Adrenal gland (tissue), 5 donors: ENCODE data around the gene DMAC2L.

Source experiments
- POLR2A ChIP-seq, 2 donors: fragments of 450-650 bp; IDR thresholded peaks; one replicate each; pipeline ENCODE4 v1.6.1; 2017; ENCODE audit warnings: antibody characterized with exemption in 2 of 2, mild to moderate bottlenecking in 2 of 2, moderate library complexity in 1 of 2
- TF ChIP-seq, protein P1 (sequence below), 6 experiments: fragments of 450-650 bp in 4 of 6; fragments of 200-600 bp in 2 of 6; sonication (generic) in 1 of 6; IDR thresholded peaks; 1 replicate in 5 of 6; 2 replicates in 1 of 6; pipeline versions ENCODE4 v1.5.1 to v1.8.0; 2016 to 2021; ENCODE audit warnings: antibody characterized with exemption in 6 of 6, mild to moderate bottlenecking in 2 of 6, moderate library complexity in 1 of 6
- donor health status: DM: no; HTN: no; CAD: no.

DNA sequence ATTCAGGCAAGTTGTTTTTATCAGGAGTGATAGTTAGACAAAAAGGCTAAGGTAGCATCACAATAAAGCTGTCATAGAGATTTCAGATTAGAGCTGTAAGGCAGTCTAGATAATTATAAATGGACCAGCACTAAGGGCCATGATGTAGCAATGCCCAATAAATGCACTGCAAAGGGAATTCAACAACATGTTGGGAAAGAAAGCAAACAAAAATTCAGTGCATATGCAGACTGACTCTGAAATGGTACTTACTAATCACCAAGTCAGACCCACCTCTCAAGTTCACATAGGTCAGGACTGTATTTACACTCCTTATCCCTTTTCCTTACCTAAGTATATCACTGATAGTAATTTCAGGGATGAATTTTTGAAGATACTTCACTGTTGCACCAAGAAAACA, 47.1 kb upstream of the DMAC2L start:
- TF ChIP-seq, protein P1, sequence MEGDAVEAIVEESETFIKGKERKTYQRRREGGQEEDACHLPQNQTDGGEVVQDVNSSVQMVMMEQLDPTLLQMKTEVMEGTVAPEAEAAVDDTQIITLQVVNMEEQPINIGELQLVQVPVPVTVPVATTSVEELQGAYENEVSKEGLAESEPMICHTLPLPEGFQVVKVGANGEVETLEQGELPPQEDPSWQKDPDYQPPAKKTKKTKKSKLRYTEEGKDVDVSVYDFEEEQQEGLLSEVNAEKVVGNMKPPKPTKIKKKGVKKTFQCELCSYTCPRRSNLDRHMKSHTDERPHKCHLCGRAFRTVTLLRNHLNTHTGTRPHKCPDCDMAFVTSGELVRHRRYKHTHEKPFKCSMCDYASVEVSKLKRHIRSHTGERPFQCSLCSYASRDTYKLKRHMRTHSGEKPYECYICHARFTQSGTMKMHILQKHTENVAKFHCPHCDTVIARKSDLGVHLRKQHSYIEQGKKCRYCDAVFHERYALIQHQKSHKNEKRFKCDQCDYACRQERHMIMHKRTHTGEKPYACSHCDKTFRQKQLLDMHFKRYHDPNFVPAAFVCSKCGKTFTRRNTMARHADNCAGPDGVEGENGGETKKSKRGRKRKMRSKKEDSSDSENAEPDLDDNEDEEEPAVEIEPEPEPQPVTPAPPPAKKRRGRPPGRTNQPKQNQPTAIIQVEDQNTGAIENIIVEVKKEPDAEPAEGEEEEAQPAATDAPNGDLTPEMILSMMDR (IDR thresholded peaks at IDR 0.05), result no peak
- TF ChIP-seq POLR2A (IDR thresholded peaks at IDR 0.05), result no peak
